ENCODE results near the gene LURAP1L.

LURAP1L gene

GRCh38 chr9:12753931-12754330 lies 20.9 kb upstream of the LURAP1L start:
- Histone ChIP-seq H3K4me3 (replicated peaks; ENCODE audit: low read depth, low read length) (no peak overlapping the region), H3K36me3 (ENCODE audit: control insufficient read depth, insufficient read depth, low read length) (no peaks in the 10 kb centered on the region), H3K27me3 (replicated peaks; ENCODE audit: control insufficient read depth, insufficient read depth, low read length) (no peaks in the 10 kb centered on the region)
- no peak for TF ChIP-seq CTCF (IDR thresholded peaks at IDR 0.05; ENCODE audit: insufficient read depth, low read length, poor library complexity, severe bottlenecking)
- no peak for DNase-seq (ENCODE audit: extremely low read depth, insufficient read length)

DNA sequence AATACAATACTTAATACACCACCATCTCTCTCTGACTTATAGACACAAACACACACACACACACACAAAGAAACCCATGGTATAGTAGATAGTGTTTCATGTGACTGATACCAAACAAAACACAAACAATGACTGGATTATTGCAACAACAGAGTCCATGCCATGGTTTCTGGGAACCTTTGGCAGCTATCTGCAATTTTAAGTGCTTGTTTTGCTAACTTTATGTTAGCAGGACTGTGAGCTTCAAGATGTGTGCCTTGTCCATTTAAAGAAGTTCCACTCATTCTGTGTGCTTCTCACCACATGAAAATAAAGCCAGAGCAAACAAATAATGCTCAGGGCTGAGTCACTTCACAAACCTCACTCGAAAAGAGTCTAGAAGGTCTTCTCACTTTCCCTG lies 15.1 kb upstream of the LURAP1L start:
- Histone ChIP-seq H3K4me3 (replicated peaks; ENCODE audit: low read depth, low read length) (no peak overlapping the region), H3K27me3 (replicated peaks; ENCODE audit: control insufficient read depth, insufficient read depth, low read length) (no peaks in the 10 kb centered on the region), H3K36me3 (ENCODE audit: control insufficient read depth, insufficient read depth, low read length) (no peaks in the 10 kb centered on the region)
- TF ChIP-seq CTCF (IDR thresholded peaks at IDR 0.05; ENCODE audit: insufficient read depth, low read length, poor library complexity, severe bottlenecking) = no peak
- DNase-seq (ENCODE audit: extremely low read depth, insufficient read length) = no peak

- Histone ChIP-seq H3K27me3 (replicated peaks; ENCODE audit: control insufficient read depth, insufficient read depth, low read length) (no peaks in the 10 kb centered on the region), H3K36me3 (ENCODE audit: control insufficient read depth, insufficient read depth, low read length) (no peaks in the 10 kb centered on the region), H3K4me3 (replicated peaks; ENCODE audit: low read depth, low read length) (no peak overlapping the region)
- no peak for TF ChIP-seq CTCF (IDR thresholded peaks at IDR 0.05; ENCODE audit: insufficient read depth, low read length, poor library complexity, severe bottlenecking)
- no peak for DNase-seq (ENCODE audit: extremely low read depth, insufficient read length)
Observed at GRCh38 chr9:12760758-12761157, 14.1 kb upstream of the LURAP1L start.

GRCh38 chr9:12764150-12764549 lies 10.7 kb upstream of the LURAP1L start:
- no peak for TF ChIP-seq CTCF (IDR thresholded peaks at IDR 0.05; ENCODE audit: insufficient read depth, low read length, poor library complexity, severe bottlenecking)
- Histone ChIP-seq H3K36me3 (ENCODE audit: control insufficient read depth, insufficient read depth, low read length) (no peaks in the 10 kb centered on the region), H3K4me3 (replicated peaks; ENCODE audit: low read depth, low read length) (no peak overlapping the region), H3K27me3 (replicated peaks; ENCODE audit: control insufficient read depth, insufficient read depth, low read length) (no peaks in the 10 kb centered on the region)
- no peak for DNase-seq (ENCODE audit: extremely low read depth, insufficient read length)

DNA sequence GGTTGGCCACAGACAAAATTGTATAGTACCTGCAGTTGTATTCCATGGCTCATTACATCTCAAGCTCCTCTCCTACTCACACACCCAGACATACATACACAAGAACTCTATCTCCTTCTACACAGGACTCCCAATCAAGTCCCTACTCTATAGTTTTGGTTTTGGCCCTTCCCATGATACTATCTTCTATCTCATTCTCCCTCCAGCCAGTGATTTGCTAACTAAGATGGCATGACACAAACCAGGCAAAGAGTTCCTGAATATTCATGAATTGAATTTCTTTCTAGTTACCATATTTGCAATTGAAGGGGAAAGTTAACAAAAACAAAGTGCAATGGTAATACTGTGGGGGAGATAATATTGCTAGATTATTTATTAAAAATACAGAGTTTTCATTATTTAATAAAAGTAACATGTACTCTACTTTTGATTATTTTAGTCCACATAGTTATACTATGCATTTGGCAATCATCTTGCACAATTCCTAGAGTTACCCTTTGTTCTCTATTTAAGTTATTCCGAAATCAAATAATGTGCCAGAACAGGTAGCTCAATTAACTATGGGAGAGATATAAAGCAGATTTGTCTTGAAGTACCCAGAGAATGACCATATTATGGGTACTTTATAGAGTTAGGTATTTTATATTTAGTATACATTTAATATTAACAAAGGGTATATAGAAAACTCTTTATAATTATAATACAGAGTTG lies 9.6 kb upstream of the LURAP1L start:
- H3K27me3 ChIP-seq (replicated peaks; ENCODE audit: control insufficient read depth, insufficient read depth, low read length) = no peaks in the 10 kb centered on the region
- no peak for DNase-seq (ENCODE audit: extremely low read depth, insufficient read length)
- no peak overlapping the region for H3K4me3 ChIP-seq (replicated peaks; ENCODE audit: low read depth, low read length)
- no peak for TF ChIP-seq CTCF (IDR thresholded peaks at IDR 0.05; ENCODE audit: insufficient read depth, low read length, poor library complexity, severe bottlenecking)
- no peaks in the 10 kb centered on the region for H3K36me3 ChIP-seq (ENCODE audit: control insufficient read depth, insufficient read depth, low read length)

DNA sequence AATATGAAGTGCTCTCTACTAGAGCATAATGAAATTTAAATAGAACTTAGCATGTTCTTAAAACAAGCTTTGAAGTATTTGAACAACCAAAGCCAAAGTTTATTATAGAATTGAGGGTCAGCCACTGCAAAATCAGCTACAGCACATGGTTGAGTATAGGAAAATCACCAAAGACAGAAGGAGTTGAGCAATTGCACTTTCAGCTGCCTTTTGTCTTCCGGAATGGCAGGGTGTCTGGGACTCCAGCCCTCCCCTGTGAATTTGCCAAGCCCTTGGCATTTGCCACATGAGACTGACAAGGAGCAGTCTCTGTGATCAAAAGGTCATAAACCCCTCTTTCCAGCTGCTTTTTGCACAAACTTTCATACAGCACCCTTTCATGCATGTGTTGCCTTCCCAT lies 8.5 kb upstream of the LURAP1L start:
- Histone ChIP-seq H3K36me3 (ENCODE audit: control insufficient read depth, insufficient read depth, low read length) (no peaks in the 10 kb centered on the region), H3K27me3 (replicated peaks; ENCODE audit: control insufficient read depth, insufficient read depth, low read length) (no peaks in the 10 kb centered on the region), H3K4me3 (replicated peaks; ENCODE audit: low read depth, low read length) (no peak overlapping the region)
- TF ChIP-seq CTCF (IDR thresholded peaks at IDR 0.05; ENCODE audit: insufficient read depth, low read length, poor library complexity, severe bottlenecking) = no peak
- DNase-seq (ENCODE audit: extremely low read depth, insufficient read length) = no peak

All from GM06990 (cell line).